T-helper 1 cell treated with Interleukin-12 subunit alpha and Interleukin-12 subunit beta and Interleukin-4 antibody, amounts not matched to agents 30 ng/mL and 1 ng/mL, for 36 hours (primary cell): ENCODE data around the gene CDKAL1. TPM values are rescaled to one million over a fixed set of nuclear protein-coding genes. Genes with fewer than 3 reads are reported as not detected.
"Not testable (repeated sequence)": the region's sequence is repeated elsewhere in the genome, so short reads cannot be mapped to it uniquely, and the experiment has no call there.

Source experiments
- intact Hi-C: fragments of 100-400 bp; cut with micrococcal nuclease; formaldehyde crosslinking; loops from one replicate; pipeline ENCODE4 v1.15.1; 2024
- total RNA-seq: library from RNA; stranded (reverse); gene quantifications from 2 replicates; pipeline ENCODE4 v1.2.3, GENCODE V29; 2022

CDKAL1 gene
- total RNA-seq, 1 donor from 2014 or later: 30.6 TPM

GRCh38 chr6:21091411-21091810, 557.2 kb downstream of the CDKAL1 start:
- intact Hi-C loops: no loop called here

GRCh38 chr6:21092231-21092772, 558.0 kb downstream of the CDKAL1 start:
- intact Hi-C loops: not testable (repeated sequence)

GRCh38 chr6:21095462-21095861, 561.2 kb downstream of the CDKAL1 start:
- intact Hi-C loops: no loop called here

GRCh38 chr6:21098134-21098533, 563.9 kb downstream of the CDKAL1 start:
- intact Hi-C loops: no loop called here

- intact Hi-C loops: no loop called here
These were observed 564.5 kb downstream of the CDKAL1 start for GRCh38 chr6:21098744-21099143.

GRCh38 chr6:21099338-21100314, 565.4 kb downstream of the CDKAL1 start:
- intact Hi-C loops: no loop called here

- intact Hi-C loops: no loop called here
These were observed 566.7 kb downstream of the CDKAL1 start for GRCh38 chr6:21100991-21101390.

- intact Hi-C loops: no loop called here
These were observed 567.4 kb downstream of the CDKAL1 start for GRCh38 chr6:21101694-21102093.

- intact Hi-C loops: no loop called here
These were observed 567.9 kb downstream of the CDKAL1 start for GRCh38 chr6:21102201-21102600.

- intact Hi-C loops: no loop called here
These were observed 568.4 kb downstream of the CDKAL1 start for GRCh38 chr6:21102624-21103023.

GRCh38 chr6:21103626-21104224, 569.5 kb downstream of the CDKAL1 start:
- intact Hi-C loops: no loop called here

GRCh38 chr6:21104288-21104687, 570.0 kb downstream of the CDKAL1 start:
- intact Hi-C loops: no loop called here

- intact Hi-C loops: no loop called here
These were observed 573.5 kb downstream of the CDKAL1 start for GRCh38 chr6:21107796-21108195.

- intact Hi-C loops: no loop called here
These were observed 575.3 kb downstream of the CDKAL1 start for GRCh38 chr6:21109391-21110178.

GRCh38 chr6:21110684-21111083, 576.4 kb downstream of the CDKAL1 start:
- intact Hi-C loops: no loop called here

GRCh38 chr6:21111093-21111725, 577.0 kb downstream of the CDKAL1 start:
- intact Hi-C loops: no loop called here

- intact Hi-C loops: no loop called here
These were observed 580.9 kb downstream of the CDKAL1 start for GRCh38 chr6:21115111-21115510.

- intact Hi-C loops: no loop called here
These were observed 582.5 kb downstream of the CDKAL1 start for GRCh38 chr6:21116736-21117135.

GRCh38 chr6:21118216-21118780, 584.0 kb downstream of the CDKAL1 start:
- intact Hi-C loops: no loop called here

- intact Hi-C loops: no loop called here
These were observed 587.4 kb downstream of the CDKAL1 start for GRCh38 chr6:21121636-21122136.
